ENCODE results near the gene ZNF106. TPM values are rescaled to one million over a fixed set of nuclear protein-coding genes. Genes with fewer than 3 reads are reported as not detected.

ZNF106 gene
- total RNA-seq, 1 experiment from 2014 or later: 73.4 TPM

- intact Hi-C loops (cut with micrococcal nuclease; ENCODE audit: unreplicated experiment): no loop called here
- Histone ChIP-seq H3K27ac (no peak overlapping the region), H4K20me1 (ENCODE audit: insufficient read depth) (no peaks in the 10 kb centered on the region), H2AFZ (no peak overlapping the region), H3K4me2 (no peak overlapping the region), H3K36me3 (ENCODE audit: low read depth) (no peaks in the 10 kb centered on the region), H3K4me3 (no peak overlapping the region), H3F3A (ENCODE audit: insufficient read depth, low read depth) (no peaks in the 10 kb centered on the region), H3K79me2 (ENCODE audit: low read depth) (no peaks in the 10 kb centered on the region), H3K9me2 (ENCODE audit: insufficient read depth) (no peaks in the 10 kb centered on the region), H3K4me1 (replicated peaks; ENCODE audit: insufficient read depth) (no peaks in the 10 kb centered on the region), H3K27me3 (ENCODE audit: insufficient read depth, low read depth) (no peaks in the 10 kb centered on the region), H3K9me3 (ENCODE audit: insufficient read depth, low read depth) (no peaks in the 10 kb centered on the region)
- no TSS peak for BruUV-seq (replicated peaks)
- no peak for TF ChIP-seq CTCF (conservative IDR thresholded peaks at IDR 0.05)
- TF ChIP-seq EZH2 (IDR thresholded peaks at IDR 0.05; ENCODE audit: low read depth): no peak
- no peak for DNase-seq
- ChIA-PET CTCF (no interaction called here), POLR2A (ENCODE audit: unreplicated experiment) (interaction anchor here (0.5 to 0.6 kb wide), 2 partner anchors 236 to 330 kb away, joined by 3 read pairs; partner anchors contain the start of gene VPS39)
Measured at GRCh38 chr15:42444415-42445063, 46.4 kb downstream of the ZNF106 start.

GRCh38 chr15:42427429-42428223 is 63.3 kb downstream of the ZNF106 start:
- ChIA-PET POLR2A (ENCODE audit: unreplicated experiment) (no interaction called here), CTCF (no interaction called here)
- Histone ChIP-seq H3K9me2 (ENCODE audit: insufficient read depth) (no peaks in the 10 kb centered on the region), H3F3A (ENCODE audit: insufficient read depth, low read depth) (no peaks in the 10 kb centered on the region), H2AFZ (no peak overlapping the region), H3K4me3 (no peak overlapping the region), H3K4me1 (replicated peaks; ENCODE audit: insufficient read depth) (no peaks in the 10 kb centered on the region), H3K9me3 (ENCODE audit: insufficient read depth, low read depth) (no peaks in the 10 kb centered on the region), H4K20me1 (ENCODE audit: insufficient read depth) (no peaks in the 10 kb centered on the region), H3K4me2 (no peak overlapping the region), H3K36me3 (ENCODE audit: low read depth) (no peaks in the 10 kb centered on the region), H3K27ac (no peak overlapping the region), H3K27me3 (ENCODE audit: insufficient read depth, low read depth) (no peaks in the 10 kb centered on the region), H3K79me2 (ENCODE audit: low read depth) (no peaks in the 10 kb centered on the region)
- intact Hi-C loops (cut with micrococcal nuclease; ENCODE audit: unreplicated experiment): no loop called here
- DNase-seq: no peak
- BruUV-seq (replicated peaks): no TSS peak
- no peak for TF ChIP-seq CTCF (conservative IDR thresholded peaks at IDR 0.05)
- no peak for TF ChIP-seq EZH2 (IDR thresholded peaks at IDR 0.05; ENCODE audit: low read depth)

DNA sequence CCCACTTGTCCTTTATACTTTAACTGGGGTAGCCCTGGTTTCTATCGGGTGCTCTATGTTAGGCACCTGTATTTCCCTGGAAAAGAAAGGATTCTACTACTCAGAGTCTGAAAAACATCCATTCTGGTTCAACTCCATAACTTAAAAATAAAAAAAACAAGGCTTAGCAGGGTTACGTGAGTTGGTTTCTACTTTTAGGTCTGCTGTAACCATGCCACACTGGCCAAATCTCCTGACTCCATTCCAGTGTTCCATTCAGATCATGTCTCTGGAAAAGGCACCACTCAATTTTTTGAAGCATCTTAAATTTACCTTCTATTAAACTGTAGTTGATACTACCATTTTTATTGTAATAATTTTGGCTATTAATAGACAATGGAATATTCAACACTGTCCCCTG is 69.6 kb downstream of the ZNF106 start:
- no peaks in the 10 kb centered on the region for H4K20me1 ChIP-seq (ENCODE audit: insufficient read depth)
- DNase-seq: no peak
- no peak for TF ChIP-seq EZH2 (IDR thresholded peaks at IDR 0.05; ENCODE audit: low read depth)
- H3K79me2 ChIP-seq (ENCODE audit: low read depth): no peaks in the 10 kb centered on the region
- no peak overlapping the region for H3K4me3 ChIP-seq
- H3K36me3 ChIP-seq (ENCODE audit: low read depth): no peaks in the 10 kb centered on the region
- no peak overlapping the region for H2AFZ ChIP-seq
- POLR2A ChIA-PET (ENCODE audit: unreplicated experiment): no interaction called here
- H3K27me3 ChIP-seq (ENCODE audit: insufficient read depth, low read depth): no peaks in the 10 kb centered on the region
- H3K4me1 ChIP-seq (replicated peaks; ENCODE audit: insufficient read depth): no peaks in the 10 kb centered on the region
- no peak overlapping the region for H3K27ac ChIP-seq
- no peaks in the 10 kb centered on the region for H3F3A ChIP-seq (ENCODE audit: insufficient read depth, low read depth)
- H3K9me2 ChIP-seq (ENCODE audit: insufficient read depth): no peaks in the 10 kb centered on the region
- H3K9me3 ChIP-seq (ENCODE audit: insufficient read depth, low read depth): no peaks in the 10 kb centered on the region
- H3K4me2 ChIP-seq: no peak overlapping the region
- intact Hi-C loops (cut with micrococcal nuclease; ENCODE audit: unreplicated experiment): no loop called here
- no TSS peak for BruUV-seq (replicated peaks)
- CTCF ChIA-PET: no interaction called here

Measured in PC-9 (cell line).